Cerebellar cortex (tissue), 1 donor: ENCODE data around the gene PRCC.
A peak's percentile ranks its signal among the peaks of the same experiment; 100 is the strongest.

Experiments
- DNase-seq: peaks from one replicate; pipeline ENCODE4 v3.0.0-alpha.2; 2015; ENCODE audit warnings: low spot score

Gene PRCC

DNA sequence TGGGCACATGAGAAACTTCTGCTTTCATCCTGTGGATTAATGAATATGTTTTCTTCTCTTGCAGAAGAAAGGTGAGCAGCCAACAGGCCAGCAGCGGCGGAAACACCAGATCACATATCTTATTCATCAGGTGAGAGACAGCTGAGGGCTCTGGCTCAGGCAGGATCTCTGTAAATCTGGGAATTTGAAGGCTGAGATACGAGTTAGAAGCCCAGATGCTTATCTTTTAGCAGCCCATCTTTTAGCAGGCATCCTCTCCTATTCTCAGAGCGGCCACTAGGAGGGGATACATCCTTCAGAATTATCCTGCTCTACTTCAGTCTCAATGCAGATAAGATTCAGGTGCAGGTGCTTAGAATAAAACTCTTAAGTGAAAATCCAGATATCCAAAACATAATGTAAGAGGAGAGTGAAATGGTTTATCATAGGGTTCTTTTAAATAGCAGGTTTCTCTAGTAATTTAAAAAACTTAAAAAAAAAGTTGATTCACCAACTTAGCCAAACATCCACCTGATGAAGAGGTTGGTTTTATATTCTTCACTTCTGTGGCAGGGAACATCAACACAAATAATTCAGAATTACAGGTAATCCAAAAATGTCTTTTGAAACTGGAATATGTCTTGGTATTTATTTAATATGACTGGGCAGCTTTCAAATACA lies 30.0 kb downstream of the PRCC start:
- DNase-seq = peak; percentile 70

DNA sequence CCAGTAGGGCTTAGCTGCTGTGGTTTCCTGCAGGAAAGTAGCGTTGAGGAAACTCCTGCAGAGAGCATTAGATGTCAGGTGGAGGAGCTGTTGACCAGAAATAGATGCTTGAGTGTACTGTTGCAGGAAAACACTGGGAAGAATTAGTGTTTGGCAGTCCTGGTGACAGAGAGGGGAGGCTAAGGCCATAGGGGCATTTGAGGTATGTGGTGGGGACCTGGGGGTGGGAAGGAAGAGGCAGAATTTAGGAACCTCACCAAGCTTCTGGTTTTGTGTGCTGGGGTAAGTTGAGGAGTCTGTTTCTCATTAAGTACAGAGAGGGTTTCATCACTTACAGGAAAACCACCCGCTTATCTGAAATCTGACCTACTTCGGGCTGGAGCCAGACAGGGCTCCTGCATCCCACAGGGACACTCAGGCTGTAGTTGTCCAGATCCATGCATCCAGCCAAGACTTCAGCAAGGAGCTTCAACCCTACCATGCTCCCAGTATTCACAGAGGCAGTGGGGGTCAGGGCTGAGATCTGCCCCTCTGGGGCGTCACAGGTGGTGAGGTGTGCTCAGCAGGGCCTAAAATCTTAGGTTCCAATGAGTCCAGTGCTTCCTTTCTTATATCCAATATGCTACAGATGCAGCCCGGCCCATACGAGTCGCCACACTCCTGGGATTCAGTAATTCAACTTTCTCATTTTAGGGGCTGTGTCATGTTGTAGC lies 34.2 kb downstream of the PRCC start:
- peak; percentile 73 for DNase-seq

DNA sequence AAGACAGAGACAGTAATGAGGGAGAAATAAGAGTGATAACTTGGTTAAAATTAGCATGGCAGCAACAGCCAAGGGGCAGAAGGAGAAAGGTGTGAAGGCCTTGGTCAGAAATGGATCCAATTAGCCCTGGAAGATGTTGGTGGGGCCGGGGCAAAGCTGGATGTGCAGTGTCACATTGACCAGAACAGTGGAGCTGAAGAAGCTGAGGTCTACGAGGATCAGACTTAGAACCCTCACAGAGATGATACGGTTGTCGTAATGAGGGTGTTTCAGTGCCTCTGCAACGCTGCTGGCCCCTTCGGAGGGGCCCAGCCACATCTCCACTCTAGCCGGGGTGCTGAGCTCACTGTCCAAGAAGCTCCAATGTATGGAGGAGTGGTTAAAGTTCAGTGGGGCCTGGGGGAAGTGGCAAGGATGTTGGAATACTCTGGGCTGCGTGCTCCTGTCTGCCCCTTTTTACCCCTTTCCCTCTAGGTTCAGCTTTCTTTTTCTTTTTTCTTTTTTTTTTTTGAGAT lies 35.1 kb downstream of the PRCC start:
- no peak for DNase-seq

DNA sequence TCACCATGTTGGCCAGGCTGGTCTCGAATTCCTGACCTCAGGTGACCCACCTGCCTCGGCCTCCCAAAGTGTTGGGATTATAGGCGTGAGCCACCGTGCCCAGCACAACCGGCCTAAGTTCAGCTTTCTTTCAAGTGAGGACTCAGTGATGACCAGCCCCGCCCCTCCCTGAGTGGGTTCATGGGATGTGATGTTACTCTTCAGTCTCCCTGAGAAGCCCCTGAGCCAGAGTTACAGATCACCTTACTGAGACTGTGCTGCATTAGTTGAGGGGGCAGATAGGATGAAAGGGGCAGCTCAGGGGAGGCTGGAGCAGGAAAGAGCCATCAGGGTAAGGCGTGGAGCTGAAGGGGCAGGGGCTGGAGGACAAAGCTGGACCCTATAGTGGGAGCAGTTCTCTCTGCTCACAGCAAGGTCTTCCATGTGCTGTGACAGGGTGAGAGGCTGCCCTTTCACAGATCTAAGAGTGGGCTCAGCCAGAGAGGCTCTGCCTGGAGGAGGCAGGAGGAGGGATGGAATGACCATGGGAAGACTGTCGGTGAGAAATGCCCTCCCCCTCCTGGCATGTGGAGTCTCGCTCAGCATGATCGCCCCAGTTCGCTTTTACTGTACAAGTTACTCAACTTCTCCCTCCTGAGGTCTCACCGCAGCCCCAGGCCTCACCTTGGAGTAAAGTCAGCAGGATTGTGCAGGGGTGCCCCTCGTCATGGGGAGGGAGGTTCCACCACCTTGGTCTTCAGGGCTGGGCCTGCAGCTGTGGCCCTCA lies 35.9 kb downstream of the PRCC start:
- DNase-seq = no peak

DNA sequence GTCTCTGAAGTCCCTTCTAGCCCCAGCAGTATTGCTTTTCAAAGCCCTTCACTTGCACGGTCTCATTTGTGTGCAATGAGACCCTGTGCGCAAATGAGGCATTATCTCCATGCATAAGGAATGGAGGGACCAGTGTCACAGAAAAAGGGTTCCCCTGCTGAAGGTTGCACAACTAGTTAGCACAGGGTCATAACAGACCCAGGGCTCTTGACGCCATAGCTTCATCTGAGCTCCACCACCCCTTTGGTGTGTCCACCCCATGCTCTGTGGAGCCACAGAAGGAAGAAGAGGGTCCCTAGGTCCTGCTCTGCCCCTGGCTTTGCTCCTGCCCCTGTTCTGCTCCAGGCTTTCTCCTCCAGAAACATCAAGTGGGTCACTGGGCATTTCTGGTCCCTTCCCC lies 36.7 kb downstream of the PRCC start:
- no peak for DNase-seq

DNA sequence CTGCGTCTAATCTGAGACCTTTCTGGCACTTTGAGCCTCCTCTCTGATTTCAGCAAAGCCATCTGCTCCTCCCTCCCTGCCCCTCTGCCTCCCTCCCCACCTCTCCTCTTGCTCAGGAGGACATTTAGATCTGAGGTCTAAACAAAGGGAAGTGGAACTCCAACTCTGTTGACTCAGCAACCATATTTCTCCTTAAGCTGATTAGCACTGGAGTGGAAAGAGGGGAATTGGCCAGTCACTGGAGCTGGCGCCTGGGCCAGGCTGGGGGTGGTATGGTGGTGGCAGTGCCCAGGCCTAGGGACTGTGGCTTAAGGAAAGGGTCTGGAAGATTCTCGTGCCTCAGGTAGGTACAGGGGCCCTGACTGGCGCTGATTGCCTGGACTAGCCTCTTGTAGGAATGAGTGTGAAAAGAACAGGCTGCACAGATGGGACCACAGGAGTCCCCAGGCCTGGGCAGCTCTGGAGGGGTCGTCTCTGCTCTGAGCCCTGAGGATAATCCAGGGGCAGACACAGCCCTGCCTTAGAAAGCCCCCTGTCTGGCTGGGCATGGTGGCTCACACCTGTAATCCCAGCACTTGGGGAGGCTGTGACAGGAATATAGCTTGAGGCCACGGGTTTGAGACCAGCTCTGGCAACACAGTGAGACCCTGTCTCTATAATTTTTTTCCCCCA lies 37.4 kb downstream of the PRCC start:
- no peak for DNase-seq

DNA sequence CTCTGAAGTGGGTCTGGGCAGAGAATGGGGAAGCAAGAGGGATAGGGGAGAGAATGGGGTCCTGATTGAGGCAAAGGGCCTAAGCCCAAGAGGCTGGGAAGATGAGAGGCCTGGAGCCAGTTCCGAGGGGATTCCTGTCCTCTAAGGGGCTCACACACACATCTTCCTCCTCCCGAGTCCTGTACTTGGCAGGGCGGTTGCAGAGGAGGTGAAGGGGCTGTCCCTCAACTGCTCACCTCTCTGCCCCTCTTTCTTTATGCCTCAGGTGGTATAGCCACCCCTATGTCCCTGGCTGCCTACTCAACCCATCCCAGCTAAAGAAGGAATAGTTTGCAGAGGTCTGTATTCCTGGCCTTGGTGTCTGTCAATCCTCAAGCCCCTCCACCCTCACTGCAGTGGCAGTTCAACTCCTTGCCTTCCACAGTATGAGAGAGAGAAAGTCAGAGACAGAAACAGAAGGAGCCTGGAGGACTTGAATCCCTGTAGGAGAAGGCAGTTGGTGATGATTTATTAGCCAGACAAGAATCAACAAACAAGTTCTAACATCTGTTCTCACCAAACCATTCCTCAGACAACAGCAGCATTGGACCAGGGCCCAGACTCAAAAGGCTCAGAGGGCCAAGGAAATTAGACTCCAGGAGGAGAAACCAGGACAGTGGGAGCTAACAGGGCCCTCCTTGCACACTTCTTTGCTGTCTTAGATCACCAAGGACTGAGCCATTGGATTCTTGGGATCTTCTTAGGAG lies 38.6 kb downstream of the PRCC start:
- no peak for DNase-seq

DNA sequence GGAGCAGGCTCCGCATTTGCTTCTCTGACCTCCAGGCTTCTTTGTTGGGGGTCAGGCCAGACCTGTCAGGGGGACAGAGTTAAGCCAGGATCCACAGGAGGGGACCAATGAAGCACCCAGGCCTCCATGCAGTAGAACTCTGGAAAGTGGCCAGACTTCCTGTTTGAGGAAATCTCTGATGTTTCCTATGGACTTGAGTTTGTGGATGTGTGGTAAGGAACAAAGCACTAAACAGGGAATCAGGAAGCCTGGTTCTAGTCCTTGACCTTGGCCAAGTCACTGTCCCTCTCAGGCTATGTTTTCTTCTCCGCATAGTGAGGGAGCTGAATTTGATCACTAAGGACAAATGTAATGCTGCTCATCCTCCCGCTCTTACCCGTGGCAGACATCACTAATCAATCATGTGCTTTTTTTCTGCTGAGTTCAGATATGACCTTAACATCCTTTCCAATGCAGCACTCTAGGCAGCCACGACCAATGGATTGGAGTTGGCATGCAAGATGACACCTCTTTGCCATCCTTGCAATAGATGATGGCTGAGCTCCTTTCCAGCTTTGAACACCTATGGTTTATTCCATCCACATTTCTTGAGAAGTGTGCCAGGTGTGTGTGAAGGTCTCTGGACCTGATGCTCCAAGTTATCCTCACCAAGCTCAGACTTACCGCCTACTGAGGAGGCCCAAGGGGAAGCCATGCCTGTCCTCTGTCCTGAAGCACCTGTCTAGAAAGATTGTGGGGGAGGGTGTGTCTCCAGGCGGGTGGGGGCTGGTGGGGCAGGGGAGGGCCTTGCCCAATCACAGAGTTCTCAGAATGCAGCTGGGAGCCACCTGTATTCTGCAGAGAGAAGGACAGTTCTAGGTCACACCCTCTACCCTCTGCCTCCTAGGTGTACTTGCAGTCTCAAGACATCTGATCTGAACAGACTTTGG lies 39.4 kb downstream of the PRCC start:
- no peak for DNase-seq

DNA sequence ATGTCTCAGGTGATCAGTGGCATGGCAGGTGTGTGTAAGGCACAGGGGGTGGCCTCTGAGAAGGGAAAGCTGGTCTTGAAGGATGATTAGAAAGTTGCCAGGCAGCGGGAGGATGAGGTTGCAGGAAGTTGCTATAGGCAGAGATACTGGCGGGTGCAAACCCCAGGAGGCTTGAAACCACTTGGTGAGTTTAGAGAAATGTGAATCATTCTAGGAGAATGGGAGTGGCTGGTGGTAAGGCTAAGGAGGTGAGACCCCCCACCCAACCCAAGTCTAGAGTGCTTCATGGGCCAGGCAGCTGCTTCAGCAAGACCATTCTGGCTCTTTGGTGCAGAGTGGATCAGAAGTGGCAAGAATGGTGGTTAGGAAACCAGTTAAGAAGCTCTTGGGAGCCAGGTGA lies 40.3 kb downstream of the PRCC start:
- no peak for DNase-seq

DNA sequence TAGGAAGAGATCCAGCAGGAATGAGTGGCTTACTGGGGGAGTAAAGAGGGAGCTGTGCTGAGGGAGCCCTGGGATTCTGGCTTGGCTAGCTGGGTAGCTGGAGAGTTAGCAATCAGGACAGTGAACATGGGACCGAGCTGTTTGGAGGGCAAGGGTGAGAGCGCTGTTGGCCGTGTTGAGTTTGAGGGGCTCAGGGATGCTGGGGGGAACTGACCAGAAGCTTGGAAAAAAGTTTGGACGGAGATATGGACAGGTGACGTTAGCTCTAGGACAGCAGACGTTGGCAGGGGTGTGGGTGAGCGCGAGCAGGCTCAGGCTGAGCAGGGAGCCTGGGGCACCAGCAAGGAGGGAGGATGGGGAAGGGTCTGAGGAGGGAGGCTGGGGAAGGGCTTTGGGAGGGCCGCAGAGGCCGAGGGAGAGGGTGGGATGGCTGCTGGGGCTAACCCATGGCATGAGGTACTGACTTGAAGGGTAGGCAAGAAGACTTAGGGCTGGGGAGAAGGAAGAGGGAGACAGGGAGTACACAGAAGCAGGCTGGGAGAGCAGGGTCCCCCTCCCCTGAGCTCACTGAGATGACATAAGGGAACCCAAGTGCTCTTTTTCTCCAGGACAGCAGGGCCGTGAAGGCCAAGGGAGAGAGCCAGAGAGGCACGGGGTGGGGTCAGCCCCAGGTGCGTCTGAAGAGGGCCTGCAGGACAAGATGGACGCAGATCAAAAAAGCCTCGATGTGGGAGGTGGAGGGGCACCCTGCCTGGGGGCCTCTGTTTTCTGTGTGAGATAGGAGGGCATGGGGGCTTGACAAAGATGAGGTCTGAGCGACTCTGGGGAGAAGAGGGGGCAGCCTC lies 41.1 kb downstream of the PRCC start:
- DNase-seq = no peak

DNA sequence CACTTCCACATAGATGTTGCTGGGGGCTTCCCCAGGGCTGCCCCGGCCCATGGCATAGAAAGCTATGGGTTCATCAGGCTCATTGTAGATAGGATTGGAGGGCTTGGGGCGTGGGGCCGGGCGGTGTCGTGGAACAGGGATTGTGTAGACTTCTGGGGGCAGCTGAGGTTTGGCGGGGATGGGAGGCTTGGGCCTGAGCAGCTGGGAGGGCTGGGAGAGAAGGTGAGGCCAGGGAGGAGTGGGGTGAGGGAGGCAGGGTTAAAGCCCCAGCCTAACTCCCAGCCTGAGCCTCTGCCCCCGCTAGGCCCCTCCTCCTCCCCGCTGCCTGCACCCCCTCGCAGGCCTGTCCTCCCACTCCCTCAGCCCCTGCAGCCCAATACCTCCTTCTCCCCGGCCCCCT lies 41.9 kb downstream of the PRCC start:
- DNase-seq = no peak

DNA sequence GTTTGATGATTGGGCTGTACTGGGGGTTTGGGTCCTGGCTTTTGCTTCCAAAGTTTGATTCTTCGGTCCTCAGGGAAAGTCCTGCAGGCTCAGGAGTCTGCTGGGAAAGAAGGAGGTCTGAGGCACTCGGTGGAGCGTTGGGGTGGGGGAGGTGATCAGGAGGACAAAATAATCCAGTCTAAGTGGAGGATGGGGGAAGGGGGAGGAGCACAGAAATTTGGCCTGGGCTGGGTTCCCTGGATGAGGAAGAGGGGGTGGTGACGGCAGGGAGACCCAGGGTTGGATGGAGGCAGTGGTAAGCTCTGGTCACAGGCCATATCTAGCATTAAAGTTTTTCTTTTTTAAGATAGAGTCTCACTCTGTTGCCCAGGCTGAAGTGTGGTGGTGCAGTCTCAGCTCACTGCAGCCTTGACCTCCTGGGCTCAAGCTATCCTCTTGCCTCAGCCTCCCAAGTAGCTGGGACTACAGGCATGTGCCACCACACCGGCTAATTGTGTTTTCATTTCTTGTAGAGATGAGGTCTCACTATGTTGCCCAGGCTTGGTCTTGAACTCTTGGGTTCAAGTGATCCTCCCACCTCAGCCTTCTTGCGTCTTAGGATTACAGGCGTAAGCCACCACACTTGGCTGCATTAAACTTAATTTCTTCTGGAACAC lies 42.5 kb downstream of the PRCC start:
- no peak for DNase-seq

DNA sequence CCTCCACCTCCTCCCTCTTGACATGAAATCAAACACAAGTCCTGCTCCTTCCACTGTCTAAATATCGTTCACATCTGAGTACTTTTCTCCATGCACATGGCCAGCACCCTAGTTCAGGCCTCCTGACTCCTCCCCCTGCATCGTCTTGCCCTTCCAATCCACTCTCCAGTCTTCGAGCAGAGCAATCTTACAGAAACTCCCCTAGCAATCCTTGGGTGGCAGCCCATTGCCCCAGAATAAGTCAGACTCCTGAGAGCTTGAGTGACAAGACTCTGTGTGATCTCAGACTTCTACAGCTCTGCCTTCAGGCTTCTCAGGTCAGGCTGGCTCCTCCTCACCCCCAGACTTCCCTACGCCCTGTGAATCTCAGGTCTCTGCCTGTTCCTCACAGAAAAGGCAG lies 43.8 kb downstream of the PRCC start:
- DNase-seq = no peak

DNA sequence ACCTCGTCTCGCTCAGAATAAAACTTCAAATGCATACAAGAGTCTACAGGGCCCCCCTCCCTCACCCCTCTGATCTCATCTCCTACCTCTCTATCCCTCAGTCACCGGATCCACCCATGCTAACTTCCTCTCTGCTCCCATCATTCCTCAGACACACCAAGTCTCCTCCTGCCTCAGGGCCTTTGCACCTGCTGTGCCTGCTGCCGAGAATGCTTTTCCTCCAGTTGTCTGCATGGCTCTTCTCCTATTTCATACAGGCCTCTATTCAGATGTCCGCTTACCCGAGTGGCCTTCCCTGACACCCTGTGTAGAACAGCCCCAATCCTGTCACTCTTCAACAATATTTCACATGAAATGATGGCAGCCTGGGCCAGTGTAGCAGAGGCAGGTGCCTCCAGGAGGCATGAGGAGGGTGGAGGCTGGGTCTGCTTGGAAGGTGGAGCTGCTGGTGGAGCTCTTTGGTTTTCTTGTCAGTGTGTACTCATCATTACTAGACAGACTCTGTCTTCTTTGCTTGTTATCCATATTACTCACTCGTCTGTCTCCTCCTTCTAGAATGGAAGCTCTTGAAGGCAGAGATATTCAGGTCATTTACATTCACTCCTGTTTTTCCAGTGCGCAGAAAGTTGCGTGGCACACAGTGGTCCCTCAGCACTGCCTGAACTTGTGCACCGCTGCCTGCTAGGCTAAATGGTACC lies 45.1 kb downstream of the PRCC start:
- no peak for DNase-seq

DNA sequence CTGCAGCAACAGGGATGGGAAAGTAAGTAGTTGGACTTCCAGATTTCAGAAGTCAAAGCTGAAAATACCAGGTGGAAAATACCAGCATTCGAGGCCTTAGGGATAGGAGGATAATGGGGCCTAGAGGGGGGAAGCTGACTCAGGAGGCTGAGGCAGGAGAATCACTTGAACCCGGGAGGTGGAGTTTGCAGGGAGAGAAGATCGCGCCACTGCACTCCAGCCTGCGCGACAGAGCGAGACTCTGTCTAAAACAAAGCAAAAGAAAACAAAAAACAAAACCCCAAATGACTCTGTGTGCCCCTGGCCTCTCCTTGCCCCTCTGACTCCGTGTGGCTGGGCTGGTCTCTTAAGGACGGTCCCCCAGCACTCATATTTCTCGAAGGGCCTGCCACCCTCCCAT lies 46.0 kb downstream of the PRCC start:
- no peak for DNase-seq

DNA sequence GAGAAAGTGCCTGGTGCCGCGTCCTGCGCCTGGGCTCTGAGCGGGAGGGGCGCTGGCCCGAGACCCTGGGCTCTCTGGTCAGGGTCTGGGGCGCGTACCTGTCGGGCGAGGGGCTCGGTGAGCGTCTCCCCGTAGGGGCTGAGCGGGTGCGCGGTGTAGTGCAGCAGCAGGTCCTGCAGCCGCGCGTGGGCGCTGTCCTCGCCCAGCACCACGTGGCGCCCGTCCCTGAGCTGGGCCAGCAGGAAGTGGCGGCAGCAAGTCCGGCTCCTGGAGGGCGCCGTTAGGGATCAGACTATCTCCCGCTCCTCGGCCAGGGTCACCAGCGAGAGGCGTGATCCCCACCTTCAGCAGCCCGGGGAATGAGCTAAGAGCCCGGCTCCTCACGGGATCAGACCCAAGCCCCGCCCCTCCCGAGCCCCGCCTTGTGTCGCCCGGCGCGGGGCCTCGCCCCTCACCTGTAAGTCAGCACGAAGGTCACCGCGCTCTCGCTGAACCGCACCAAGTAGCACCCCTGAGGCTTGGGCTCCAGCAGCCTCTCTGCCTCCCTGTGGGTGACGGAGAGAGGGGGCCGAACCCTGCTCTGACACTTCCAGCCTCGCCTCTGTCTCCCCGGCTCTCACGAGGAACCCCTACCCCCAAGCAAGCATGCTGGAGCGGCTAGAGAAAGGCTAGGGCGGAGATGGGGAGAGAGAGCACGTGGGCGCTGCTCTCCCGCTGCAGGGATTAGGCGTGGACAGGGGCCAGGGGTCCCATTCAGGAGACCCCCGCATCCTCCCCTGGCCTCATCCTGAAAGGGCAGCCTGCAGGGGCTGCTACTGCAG lies 46.6 kb downstream of the PRCC start:
- DNase-seq = no peak

DNA sequence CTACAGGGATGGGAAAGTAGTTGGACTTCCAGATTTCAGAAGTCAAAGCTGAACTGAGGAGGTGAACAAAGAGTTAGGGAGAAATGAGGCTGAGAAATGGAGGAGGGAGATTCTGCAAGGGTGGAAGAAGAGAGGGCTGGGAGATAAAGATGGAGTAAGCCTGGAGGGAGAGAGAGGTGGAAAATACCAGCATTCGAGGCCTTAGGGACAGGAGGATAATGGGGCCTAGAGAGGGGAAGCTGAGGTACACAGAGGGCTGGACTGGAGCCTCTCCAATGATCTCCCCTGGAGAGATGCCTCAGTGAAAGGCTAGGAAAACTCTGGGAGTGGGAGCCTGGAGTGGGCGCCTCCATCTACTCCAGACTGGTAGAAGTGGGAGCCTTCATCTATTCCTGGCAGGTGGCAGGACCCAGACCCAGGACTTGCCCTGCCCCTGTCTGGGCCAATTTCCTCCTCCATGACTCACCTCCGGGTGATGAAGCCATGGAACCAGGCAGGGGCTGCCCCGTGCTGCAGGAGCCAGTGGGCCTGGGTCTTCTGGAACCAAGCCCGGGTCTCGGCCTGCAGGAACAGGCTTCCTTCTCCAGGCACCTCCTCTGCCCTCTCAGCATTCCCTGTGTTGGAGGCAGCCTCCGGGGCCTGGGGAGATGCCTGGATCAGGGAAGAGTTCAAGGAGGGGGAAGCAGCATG lies 47.4 kb downstream of the PRCC start:
- no peak for DNase-seq
